ENCODE results near the gene OCA2. TPM values are rescaled to one million over a fixed set of nuclear protein-coding genes. Genes with fewer than 3 reads are reported as not detected.

Gene OCA2
- total and polyA plus RNA-seq, 2 of the 8 experiments (the other 6 are each of a cell fraction or from before 2014, with no cell fraction given): 0.20 TPM

DNA sequence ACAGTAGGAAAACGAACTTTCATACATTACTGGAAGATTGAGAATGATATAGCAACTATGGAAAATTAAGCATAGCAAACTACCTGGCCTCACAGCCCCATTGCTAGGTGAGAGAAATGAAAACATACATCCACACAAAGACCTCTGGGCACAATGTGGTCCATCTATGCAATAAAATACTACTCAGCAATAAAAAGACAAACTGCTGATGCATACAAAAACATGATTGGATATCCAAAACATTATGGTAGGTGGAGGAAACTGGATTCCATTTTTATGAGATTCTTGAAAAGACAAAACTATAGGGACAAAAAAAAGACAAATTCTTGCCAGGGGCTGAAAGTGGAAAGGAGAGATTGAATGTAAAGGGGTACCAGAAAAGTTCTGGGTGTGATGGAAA lies 308.8 kb downstream of the OCA2 start:
- POLR2A ChIA-PET (ENCODE audit: partially characterized antibody): no interaction called here
- H3K9ac ChIP-seq (replicated peaks in 1 of 4; ENCODE audit: extremely low read depth in 1 of 4, low read depth in 3 of 4, low read length in 3 of 4): no peak overlapping the region
- TF ChIP-seq ASH2L (IDR thresholded peaks at IDR 0.05; ENCODE audit: low read length) (no peak), CBX5 (IDR thresholded peaks at IDR 0.05; ENCODE audit: low read depth, low read length) (no peak)
- H4K91ac ChIP-seq (replicated peaks; ENCODE audit: insufficient read length, low read length): no peak overlapping the region
- CTCF ChIA-PET (ENCODE audit: partially characterized antibody): interaction anchor here (1.3 to 1.5 kb wide), 2 partner anchors 23 to 39 kb away, joined by 4 to 5 read pairs; no protein-coding TSS in a partner anchor
- H3K14ac ChIP-seq (ENCODE audit: insufficient read length): no peak overlapping the region
- no peak overlapping the region for H3K23ac ChIP-seq (ENCODE audit: insufficient read length)
- no peaks in the 10 kb centered on the region for H3K36me3 ChIP-seq (ENCODE audit: control insufficient read depth in 2 of 4, insufficient read depth in 4 of 4, low read length in 3 of 4)
- no peak overlapping the region for H2AFZ ChIP-seq (ENCODE audit: low read length)
- no peak overlapping the region for H4K8ac ChIP-seq (ENCODE audit: extremely low read depth, insufficient read depth, low read length)
- no peaks in the 10 kb centered on the region for H3K9me3 ChIP-seq (ENCODE audit: insufficient read depth in 2 of 2, low read depth in 1 of 2, low read length in 1 of 2)
- WGBS, 2 experiments (ENCODE audit: extremely low coverage in 1 of 2, insufficient coverage in 1 of 2, insufficient read length in 1 of 2, insufficient replicate concordance in 2 of 2, low coverage in 1 of 2, low lambda C conversion rate in 2 of 2, missing lambda C conversion rate in 1 of 2): 69% methylated on average over 1 of the region's 1 CpG; no CpG with 5 or more reads in 1 of the 2 experiments
- no peak overlapping the region for H2BK5ac ChIP-seq (ENCODE audit: low read depth, low read length)
- no peak overlapping the region for H3K56ac ChIP-seq (replicated peaks; ENCODE audit: insufficient read length, low read depth, low read length)
- H4K5ac ChIP-seq (ENCODE audit: insufficient read length, low read depth, low read length): no peak overlapping the region
- DNase-seq (ENCODE audit: low read depth in 1 of 2, low spot score in 2 of 2) (no peak), FAIRE-seq (no peak)
- H3K4me2 ChIP-seq (ENCODE audit: insufficient read depth in 1 of 2, low read depth in 2 of 2, low read length in 2 of 2): no peak overlapping the region
- no peaks in the 10 kb centered on the region for H3K79me2 ChIP-seq (ENCODE audit: control insufficient read depth in 1 of 2, insufficient read depth in 2 of 2, low read length in 2 of 2)
- no peak overlapping the region for H3K4ac ChIP-seq (replicated peaks; ENCODE audit: insufficient read length, low read depth, low read length)
- H2BK15ac ChIP-seq (ENCODE audit: low read length): no peak overlapping the region
- H2BK12ac ChIP-seq (ENCODE audit: low read depth, low read length): no peak overlapping the region
- no peaks in the 10 kb centered on the region for H3K4me1 ChIP-seq (replicated peaks in 1 of 4; ENCODE audit: control insufficient read depth in 3 of 4, insufficient read depth in 4 of 4, low read length in 3 of 4)
- no peaks in the 10 kb centered on the region for H3K79me1 ChIP-seq (ENCODE audit: low read depth, low read length)
- no peaks in the 10 kb centered on the region for H3K23me2 ChIP-seq (ENCODE audit: low read depth, low read length)
- H3K18ac ChIP-seq (ENCODE audit: extremely low read depth, low read length): no peak overlapping the region
- no peak overlapping the region for H2AK5ac ChIP-seq (ENCODE audit: low read depth, low read length)
- H3K27me3 ChIP-seq (replicated peaks in 1 of 4; ENCODE audit: control insufficient read depth in 3 of 4, extremely low read depth in 1 of 4, insufficient read depth in 3 of 4, low read length in 3 of 4): no peaks in the 10 kb centered on the region
- no peak overlapping the region for H2BK20ac ChIP-seq (ENCODE audit: low read length)
- no peak overlapping the region for H3K27ac ChIP-seq (ENCODE audit: low read depth, low read length)
- H3K4me3 ChIP-seq (ENCODE audit: extremely low read depth in 1 of 4, insufficient read depth in 2 of 4, low read depth in 3 of 4, low read length in 4 of 4): no peak overlapping the region
- no peak overlapping the region for H2BK120ac ChIP-seq (replicated peaks; ENCODE audit: low read depth, low read length)
- H4K20me1 ChIP-seq (replicated peaks in 1 of 2; ENCODE audit: control insufficient read depth in 1 of 2, insufficient read depth in 2 of 2, low read length in 2 of 2): no peaks in the 10 kb centered on the region

Measured in H1 (cell line).